HG02610 (cell line): ENCODE data around the gene MUC20.
A peak's percentile ranks its signal among the peaks of the same experiment; 100 is the strongest.
"Not testable (repeated sequence)": the region's sequence is repeated elsewhere in the genome, so short reads cannot be mapped to it uniquely, and the experiment has no call there.

ENCODE experiments used
- ATAC-seq: cut with Tn5 transposase; IDR thresholded peaks from one replicate; pipeline ENCODE4 v1.9.1; 2021; ENCODE audit warnings: mild to moderate bottlenecking, moderate library complexity; ENCODE audit not compliant: unreplicated experiment

The MUC20 gene, protein sequence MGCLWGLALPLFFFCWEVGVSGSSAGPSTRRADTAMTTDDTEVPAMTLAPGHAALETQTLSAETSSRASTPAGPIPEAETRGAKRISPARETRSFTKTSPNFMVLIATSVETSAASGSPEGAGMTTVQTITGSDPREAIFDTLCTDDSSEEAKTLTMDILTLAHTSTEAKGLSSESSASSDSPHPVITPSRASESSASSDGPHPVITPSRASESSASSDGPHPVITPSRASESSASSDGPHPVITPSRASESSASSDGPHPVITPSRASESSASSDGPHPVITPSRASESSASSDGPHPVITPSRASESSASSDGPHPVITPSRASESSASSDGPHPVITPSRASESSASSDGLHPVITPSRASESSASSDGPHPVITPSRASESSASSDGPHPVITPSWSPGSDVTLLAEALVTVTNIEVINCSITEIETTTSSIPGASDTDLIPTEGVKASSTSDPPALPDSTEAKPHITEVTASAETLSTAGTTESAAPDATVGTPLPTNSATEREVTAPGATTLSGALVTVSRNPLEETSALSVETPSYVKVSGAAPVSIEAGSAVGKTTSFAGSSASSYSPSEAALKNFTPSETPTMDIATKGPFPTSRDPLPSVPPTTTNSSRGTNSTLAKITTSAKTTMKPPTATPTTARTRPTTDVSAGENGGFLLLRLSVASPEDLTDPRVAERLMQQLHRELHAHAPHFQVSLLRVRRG

DNA sequence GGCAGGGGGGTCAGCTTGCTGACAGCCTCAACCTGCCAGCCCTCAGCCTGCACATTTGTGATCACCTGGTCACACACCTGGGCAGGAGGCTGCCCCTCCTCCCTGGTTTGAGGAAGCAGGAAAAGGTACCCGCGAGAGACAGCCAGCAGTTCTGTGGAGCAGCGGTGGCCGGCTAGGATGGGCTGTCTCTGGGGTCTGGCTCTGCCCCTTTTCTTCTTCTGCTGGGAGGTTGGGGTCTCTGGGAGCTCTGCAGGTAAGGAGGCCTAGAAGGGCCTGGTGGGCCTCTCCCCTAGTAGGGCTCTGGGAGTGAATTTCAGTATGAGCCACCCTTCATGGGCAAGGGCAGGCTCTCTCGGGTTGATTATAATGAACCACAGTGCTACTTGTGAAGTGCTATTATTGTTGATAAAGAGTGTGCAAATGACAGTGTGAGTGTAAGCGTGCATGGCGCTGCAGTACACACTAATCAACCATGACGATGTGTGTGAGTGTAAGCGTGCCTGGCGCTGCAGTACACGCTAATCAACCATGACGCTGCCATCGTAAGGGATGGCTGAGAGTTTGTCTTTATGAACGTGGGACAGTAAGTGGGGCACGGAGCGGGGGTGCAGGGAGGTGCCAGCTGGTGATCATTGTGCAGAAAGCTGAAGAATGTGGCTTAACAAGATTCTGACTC, at the start of gene MUC20:
Gene MUC20 (plus strand): TSS at position 148 of the 676 bp plus-strand sequence. CDS start 30 bp downstream, at position 178.
- not testable (repeated sequence) for ATAC-seq

DNA sequence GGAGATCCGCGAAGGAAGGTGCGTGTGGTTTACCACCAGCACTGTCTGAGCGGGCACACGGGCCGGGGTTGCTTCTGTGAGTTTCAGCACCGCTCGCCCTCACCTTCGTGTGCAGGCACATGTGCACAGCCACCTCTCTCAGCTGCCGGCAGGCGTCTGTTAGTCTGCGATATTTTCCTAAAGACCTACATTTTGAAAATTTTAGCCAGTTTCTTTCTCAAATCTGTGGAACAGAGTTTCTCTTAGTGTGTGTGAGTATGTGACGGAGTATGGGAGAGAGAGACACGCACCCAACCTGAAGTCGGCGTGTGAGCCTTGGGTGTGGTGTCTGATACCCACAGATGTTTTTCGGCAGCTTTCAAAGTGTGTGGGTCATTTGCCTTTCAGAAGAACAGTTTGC, 49.5 kb upstream of the MUC20 start:
- ATAC-seq, result not testable (repeated sequence)

DNA sequence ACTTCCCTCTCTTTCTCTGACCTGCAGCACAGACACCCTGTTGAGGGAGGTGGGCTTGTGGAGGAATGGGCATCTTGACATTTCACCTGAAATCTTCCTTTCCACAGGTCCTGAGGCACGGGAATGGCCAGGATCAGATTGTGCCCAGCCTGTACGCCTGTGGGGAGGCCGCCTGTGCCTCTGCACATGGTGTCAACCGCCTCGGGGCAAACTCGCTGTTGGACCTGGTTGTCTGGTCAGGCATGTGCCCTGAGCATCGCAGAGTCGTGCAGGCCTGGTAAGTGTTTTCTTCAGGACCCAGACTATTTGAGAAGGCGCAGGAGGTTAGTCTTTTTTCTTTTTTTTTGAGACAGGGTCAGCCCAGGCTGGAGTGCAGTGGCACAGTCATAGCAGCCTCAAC, 47.1 kb upstream of the MUC20 start:
- ATAC-seq, result not testable (repeated sequence)

DNA sequence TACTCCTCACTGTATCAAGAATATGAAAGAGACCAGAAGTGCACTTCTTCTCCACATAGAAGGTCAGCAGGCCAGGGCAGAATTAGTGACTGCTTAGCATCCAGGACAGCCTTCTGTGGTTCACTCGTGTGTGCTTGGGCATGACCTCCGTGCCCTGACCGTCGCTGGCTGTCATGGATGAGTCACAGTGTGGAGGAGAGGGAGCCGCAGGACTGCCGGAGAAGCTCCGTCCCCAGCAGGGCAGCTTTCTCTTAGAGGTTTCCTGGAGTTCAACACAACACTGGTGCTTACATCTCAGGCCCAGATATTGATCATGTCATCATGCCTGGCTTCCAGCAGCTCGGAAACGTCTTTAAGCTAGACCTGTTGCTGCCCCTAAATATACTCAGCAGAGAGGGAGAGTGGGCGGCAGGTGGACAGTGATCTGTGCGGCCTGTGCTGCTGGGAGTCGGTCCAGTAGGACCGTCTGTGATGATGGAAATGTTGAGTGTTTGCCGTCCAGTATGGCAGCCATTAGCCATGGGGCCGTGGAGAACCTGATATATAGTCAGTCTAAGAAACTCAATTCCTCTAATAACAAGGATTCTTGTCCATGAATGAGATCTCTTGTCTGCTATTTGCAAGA, 42.3 kb upstream of the MUC20 start:
- ATAC-seq, result not testable (repeated sequence)

DNA sequence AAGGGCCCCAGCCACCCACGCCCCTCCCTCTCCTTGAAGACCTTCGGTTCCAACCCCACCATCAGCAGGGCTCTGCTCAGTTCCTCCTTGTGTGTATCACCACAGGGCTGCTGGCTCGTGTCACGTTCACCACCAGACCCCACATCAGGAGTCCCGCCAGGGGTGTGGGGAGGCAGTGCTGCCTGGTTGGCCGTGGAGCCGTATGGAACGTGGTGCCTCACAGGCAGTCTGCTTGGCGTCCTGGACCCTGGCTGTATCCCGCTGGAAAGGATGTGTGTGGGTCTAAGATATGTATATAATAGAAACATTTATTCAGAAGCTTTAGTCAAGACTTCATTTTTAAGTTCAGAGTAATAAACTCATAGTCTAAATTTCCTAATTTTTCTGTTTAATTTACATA, 40.1 kb upstream of the MUC20 start:
- not testable (repeated sequence) for ATAC-seq

DNA sequence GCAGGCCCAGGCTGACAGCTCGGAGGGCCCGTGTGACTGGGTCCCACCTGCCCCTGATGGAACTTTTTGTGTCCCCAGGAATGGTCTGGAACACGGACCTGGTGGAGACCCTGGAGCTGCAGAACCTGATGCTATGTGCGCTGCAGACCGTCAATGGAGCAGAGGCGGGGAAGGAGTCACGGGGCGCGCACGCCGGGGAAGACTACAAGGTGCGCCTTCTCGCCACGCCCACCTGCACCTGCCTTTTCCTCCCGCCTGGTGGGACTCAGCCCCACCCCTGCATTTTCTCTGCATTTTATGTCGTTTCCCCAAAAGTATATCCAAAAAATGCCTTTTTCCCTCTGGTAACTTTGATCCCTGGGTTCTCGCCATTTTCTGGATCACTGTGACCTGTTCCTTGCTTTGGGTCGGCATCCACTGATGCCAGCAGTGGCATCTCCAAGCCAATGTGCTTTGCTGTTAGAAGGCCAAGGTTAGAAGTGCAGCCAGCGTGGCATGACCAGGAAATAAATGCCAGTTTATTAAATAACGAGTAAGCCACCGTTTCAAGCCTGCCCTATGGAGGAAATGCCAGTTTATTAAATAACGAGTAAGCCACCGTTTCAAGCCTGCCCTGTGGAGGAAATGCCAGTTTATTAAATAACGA, 39.2 kb upstream of the MUC20 start:
- not testable (repeated sequence) for ATAC-seq

DNA sequence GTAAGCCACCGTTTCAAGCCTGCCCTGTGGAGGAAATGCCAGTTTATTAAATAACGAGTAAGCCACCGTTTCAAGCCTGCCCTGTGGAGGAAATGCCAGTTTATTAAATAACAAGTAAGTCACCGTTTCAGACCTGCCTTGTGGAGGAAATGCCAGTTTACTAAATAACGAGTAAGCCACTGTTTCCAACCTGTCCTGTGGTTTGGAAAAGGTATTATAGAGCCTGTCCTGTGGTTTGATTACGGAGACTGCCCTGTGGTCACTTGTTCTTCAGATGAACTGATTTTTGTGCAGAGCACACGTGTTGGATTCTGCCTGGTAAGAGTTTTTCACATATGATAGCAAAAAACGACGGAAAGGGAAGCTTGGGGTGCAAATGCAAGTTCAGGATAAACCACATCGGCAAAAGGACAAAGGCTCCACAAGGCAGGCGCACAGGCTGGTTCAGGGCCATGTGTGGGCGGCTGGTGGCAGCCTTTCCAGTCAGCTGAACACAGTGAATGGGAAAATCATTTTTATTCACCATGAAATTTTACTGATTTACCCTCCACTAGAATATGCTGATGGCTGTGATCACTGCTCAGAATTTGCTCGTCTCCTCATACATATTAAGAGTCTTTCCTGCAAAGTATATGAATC, 38.6 kb upstream of the MUC20 start:
- ATAC-seq, result not testable (repeated sequence)

DNA sequence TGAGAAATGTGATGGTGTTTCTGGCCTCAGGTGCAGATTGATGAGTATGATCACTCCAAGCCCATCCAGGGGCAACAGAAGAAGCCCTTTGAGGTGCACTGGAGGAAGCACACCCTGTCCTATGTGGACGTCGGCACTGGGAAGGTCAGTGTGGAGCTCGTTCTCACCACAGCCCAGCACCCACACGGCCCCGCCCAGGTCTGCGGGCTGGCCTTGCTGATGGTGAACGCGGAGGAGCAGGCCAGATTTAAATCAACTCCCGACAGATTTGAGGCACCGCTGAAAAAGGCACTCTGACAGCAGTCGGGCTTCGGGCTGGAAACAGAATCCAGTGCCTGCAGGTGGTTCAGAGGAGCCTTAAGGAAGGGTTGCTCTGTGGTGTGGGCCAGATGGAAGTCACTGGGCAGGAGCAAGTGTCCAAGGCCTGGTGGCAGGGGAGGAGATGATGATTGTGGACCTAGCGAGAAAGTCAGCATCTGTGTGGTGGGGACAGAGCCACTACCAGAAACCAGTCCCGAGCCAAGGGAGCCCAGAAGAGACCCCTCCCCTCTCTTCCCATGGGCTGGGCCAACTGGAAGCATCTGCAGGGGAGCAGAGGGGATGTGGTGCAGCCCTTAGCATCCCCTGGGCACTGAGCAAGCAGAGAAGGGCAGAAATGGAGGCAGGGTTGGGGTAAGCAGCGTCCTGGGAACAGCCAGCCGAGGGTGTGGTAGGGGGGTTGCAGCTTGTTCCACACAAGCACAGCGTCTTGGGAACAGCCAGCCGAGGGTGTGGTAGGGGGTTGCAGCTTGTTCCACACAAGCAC, 36.9 kb upstream of the MUC20 start:
- ATAC-seq, result not testable (repeated sequence)

DNA sequence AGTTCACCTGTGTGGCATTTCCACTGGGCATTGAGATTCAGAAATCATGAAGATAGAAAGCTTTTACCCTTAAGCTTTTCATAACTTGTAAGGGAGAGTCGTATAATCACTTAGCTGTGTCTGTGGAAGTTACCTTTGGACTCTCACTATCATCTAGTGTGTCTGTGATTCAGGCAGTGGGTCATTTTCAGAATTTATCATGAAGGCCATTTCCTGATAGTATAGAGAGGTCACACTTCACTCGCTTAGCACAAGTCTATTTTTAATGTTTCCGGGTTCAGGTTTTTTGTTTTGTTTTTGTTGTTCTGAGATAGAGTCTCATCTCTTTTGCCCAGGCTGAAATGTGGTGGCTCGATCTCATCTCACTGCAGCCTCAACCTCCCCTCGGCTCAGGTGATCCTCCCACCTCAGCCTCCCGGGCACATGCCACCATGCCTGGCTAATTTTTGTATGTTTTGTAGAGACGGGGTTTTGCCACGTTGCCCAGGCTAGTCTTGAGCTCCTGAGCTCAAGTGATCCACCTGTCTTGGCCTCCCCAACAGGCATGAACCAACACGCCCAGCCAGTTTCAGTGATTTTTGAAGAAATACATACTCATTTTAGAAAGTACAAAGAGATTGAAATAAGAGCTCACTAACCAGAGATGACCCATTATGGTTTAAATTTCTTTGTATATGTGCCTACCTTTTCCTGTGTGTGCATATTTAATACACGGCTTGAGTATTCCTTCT, 36.1 kb upstream of the MUC20 start:
- ATAC-seq, result peak; percentile 47

DNA sequence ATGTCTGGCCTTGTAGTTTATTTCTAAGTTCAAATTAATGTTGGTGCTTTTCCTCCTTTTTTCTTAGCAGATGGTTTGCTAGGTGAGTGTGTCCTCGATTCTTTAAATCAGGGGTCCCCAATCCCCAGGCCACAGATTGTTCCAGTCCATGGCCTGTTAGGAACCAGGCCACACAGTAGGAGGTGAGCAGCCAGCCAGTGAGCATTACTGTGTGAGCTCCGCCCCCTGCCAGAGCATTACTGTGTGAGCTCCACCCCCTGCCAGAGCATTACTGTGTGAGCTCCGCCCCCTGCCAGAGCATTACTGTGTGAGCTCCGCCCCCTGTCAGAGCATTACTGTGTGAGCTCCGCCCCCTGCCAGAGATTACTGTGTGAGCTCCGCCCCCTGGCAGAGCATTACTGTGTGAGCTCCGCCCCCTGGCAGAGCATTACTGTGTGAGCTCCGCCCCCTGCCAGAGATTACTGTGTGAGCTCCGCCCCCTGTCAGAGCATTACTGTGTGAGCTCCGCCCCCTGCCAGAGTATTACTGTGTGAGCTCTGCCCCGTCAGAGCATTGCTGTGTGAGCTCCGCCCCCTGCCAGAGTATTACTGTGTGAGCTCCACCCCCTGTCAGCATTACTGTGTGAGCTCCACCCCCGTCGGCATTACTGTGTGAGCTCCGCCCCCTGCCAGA, 34.1 kb upstream of the MUC20 start:
- not testable (repeated sequence) for ATAC-seq

DNA sequence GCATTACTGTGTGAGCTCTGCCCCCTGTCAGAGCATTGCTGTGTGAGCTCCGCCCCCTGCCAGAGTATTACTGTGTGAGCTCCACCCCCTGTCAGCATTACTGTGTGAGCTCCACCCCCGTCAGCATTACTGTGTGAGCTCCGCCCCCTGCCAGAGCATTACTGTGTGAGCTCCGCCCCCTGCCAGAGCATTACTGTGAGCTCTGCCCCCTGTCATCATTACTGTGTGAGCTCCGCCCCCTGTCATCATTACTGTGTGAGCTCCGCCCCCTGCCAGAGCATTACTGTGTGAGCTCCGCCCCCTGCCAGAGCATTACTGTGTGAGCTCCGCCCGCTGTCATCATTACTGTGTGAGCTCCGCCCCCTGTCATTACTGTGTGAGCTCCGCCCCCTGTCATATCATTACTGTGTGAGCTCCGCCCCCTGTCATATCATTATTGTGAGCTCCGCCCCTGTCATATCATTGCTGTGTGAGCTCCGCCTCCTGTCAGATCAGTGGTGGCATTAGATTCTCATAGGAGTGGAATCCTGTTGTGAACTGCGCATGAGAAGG, 33.5 kb upstream of the MUC20 start:
- ATAC-seq, result not testable (repeated sequence)

DNA sequence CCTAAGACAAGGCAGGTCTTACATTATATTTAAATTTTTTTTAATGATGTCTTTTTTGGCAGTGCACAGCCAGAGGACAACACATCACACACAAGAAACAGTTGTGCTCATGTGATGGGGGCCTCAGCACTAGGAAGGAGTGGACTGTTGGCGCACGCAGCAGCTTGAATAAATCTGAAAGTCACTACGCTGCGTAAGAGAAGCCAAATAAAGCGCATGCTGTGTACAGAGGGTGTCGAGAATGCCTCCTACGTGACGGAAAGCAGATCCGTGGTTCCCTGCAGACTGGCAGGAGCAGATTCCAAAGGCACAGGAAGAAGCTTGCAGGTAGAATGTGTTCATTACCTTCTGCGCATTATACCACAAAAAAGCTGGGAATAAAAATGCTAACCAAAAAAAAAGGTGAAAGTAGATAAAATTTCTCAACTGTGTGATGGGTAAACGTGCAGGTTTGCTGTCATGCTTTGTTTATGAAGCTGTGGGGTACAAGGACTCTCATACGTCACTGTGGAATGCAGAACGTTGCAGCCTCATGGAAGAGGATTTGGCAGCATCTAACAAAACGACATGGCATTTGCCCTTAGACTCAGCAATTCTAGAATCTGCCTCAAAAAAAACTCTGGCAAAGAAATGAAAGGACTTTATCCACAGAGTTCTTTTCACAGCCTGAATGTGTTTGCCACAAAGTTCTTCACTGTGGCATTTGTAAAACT, 32.2 kb upstream of the MUC20 start:
- ATAC-seq, result not testable (repeated sequence)

DNA sequence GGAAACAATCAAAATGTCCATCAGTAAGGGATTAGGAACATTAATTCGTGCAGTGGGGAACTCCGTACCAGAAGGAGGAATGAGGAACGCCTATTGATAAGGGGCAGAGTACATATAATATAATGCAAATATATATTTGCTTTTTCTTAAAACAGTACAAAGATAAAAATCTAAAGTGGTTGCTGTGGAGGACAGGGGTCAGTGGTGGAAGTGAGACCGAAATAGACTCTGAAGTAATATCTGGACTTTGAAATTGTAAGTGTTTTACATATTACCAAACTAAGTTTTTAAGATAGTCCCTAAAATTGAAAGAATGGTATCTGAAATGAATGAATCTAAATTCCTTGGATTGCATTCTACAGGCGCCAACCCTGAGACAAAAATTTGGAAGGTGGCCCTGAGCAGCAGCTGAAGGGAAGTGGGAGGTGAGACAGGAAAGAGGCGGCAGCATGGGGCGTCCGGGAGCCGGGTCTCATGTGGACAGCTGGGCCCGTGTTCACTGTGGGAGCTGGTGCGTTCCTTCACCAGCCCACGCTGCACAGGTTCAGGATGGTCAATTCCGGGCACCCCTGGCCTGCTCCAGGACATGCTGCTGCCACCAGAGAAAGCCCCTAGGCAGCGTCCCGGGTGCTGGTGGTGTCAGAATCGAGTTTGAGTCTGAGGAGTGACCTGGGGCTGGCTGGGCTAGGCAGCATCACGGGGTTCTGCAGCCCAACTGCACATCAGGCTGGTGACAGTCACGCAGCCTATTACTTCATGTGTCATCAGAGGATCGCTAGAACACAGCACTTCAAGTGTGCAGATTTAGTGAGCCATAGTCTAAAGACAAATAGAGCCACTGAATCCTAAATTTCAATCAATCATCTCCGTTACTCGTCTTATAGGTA, 31.4 kb upstream of the MUC20 start:
- not testable (repeated sequence) for ATAC-seq

DNA sequence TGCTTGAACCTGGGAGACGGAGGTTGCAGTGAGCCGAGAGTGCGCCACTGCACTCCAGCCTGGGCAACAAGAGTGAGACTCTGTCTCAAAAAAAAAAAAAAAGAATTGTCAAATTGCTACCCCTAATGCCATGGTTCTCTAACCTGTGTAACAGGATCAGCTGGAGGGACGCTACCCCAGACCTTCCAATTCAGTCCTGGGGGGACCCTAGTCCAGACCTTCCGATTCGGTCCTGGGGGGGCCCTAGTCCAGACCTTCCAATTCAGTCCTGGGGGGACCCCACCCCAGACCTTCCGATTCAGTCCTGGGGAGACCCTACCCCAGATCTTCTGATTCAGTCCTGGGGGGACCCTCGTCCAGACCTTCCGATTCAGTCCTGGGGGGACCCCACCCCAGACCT, 29.8 kb upstream of the MUC20 start:
- ATAC-seq, result no peak

DNA sequence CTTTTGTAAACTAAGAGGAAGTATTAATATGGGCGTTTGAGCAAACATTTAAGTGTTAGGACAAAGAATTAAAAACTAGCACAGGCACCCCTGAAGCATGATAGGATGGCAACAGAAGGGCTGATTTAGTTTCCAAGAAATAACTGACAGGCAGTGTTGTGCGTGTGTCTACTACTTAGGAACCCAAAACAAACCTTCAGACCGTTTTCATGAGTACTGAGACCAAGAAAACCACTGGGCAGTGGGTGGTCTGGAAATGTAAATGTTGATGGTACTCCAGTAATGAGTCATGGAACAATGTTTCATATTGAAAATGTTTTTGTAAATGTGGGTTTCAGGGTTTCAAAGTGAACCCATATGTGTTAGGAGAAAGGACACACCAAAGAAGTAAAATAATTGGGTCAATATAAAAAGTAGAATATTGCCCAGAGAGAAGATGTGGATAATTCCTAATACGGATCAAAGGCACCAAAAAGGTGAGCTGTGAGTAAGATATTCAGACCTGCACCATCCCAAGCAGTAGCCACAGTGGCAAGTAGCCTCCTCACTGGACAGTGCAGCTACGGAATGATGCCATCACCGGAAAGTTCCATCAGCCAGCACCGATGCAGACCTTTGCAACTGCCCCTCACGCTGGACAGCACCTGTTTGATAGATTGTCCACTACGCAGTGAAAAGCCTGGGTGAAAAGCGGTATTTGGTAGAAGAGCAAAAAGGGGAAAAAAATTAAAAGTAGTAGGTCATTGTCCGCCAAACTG, 29.0 kb upstream of the MUC20 start:
- ATAC-seq, result not testable (repeated sequence)

DNA sequence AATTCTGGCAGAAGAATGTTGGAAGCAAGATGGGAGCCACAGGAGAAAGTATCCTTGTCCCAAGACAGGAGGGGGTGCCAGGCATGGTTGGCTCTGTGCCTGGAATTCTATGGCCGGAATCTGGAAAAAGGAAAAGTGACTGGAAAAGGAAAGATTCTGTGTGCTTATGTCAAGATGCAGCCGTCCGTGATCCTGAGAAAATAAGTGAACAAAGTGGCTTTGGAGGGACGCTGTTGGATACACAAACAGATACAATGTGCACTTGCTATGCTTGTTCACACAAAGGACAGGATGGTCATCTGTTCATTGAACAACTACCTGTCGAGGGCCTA, 28.5 kb upstream of the MUC20 start:
- ATAC-seq, result no peak
